Sigmoid colon (tissue), 7 donors: ENCODE results near the gene CTXN1. TPM values are rescaled to one million over a fixed set of nuclear protein-coding genes. Genes with fewer than 3 reads are reported as not detected.

ENCODE experiments used
- DNase-seq: peaks from one replicate; pipeline ENCODE4 v3.0.0-alpha.2; 2019
- H3K27ac ChIP-seq, 4 donors: fragments of 200-600 bp; sonication (generic); one replicate each; pipeline ENCODE4 v1.5.1; 2016 to 2019; ENCODE audit warnings: mild to moderate bottlenecking in 1 of 4
- H3K27me3 ChIP-seq, 3 donors: fragments of 200-600 bp; sonication (generic); one replicate each; pipeline ENCODE4 v1.5.1; 2019; ENCODE audit warnings: mild to moderate bottlenecking in 1 of 3
- H3K36me3 ChIP-seq, 4 donors: fragments of 200-600 bp; sonication (generic); one replicate each; pipeline ENCODE4 v1.5.1; 2016 to 2019
- H3K4me1 ChIP-seq, 4 donors: fragments of 200-600 bp; sonication (generic); one replicate each; pipeline ENCODE4 v1.5.1; 2017 to 2019
- H3K4me3 ChIP-seq, 4 donors: fragments of 200-600 bp; sonication (generic); one replicate each; pipeline ENCODE4 v1.5.1; 2017 to 2019; ENCODE audit warnings: mild to moderate bottlenecking in 2 of 4, moderate library complexity in 1 of 4
- H3K9me3 ChIP-seq, 4 donors: fragments of 200-600 bp in 3 of 4; sonication (generic) in 3 of 4; one replicate each; pipeline versions ENCODE4 v1.5.1 to v1.6.1; 2013 to 2019
- CTCF ChIP-seq, 4 experiments: fragments of 450-650 bp in 3 of 4; fragments of 200-600 bp in 1 of 4; IDR thresholded peaks; one replicate each; pipeline ENCODE4 v1.5.1; 2016 to 2019; ENCODE audit warnings: antibody characterized with exemption in 4 of 4, mild to moderate bottlenecking in 3 of 4, moderate library complexity in 2 of 4
- EP300 ChIP-seq, 4 donors: sonication (generic); formaldehyde crosslinking; IDR thresholded peaks; one replicate each; pipeline ENCODE4 v1.6.1; 2017; ENCODE audit warnings: antibody characterized with exemption in 4 of 4
- POLR2A ChIP-seq, 2 donors: fragments of 450-650 bp; IDR thresholded peaks; one replicate each; pipeline ENCODE4 v1.6.1; 2016; ENCODE audit warnings: antibody characterized with exemption in 2 of 2, mild to moderate bottlenecking in 2 of 2, moderate library complexity in 2 of 2
- POLR2AphosphoS5 ChIP-seq, 4 donors: sonication (generic); formaldehyde crosslinking; IDR thresholded peaks; one replicate each; pipeline ENCODE4 v1.6.1; 2017; ENCODE audit warnings: antibody characterized with exemption in 4 of 4
- WGBS, 2 donors: extraction: QIAGEN DNeasy Blood & Tissue Kit; methylation state at CpG; one replicate each; pipeline ENCODE4 v1.1.7; 2013; 5-methylcytosine and 5-hydroxymethylcytosine counted together
- intact Hi-C: fragments of 100-400 bp; cut with DNase I; formaldehyde crosslinking; loops from one replicate; pipeline ENCODE4 v1.15.1; 2023
- polyA plus RNA-seq, 3 donors: library from polyadenylated mRNA; stranded (reverse); fragments of 200-250 nt; gene quantifications; one replicate each; pipeline ENCODE4 v1.2.3, GENCODE V29; 2013
- total RNA-seq, 4 donors: library from RNA; depleted of rRNA; stranded (reverse); fragments of >200 nt; gene quantifications; one replicate each; pipeline ENCODE4 v1.1.0, GENCODE V29; 2016
- donor health status: healthy with polysubstance abuse.
- donor health status: Bipolar disorder and iron deficiency.
- donor health status: healthy.

CTXN1 gene
- total and polyA plus RNA-seq, 7 donors, result 0.60 to 92.2 (median 25.3) TPM

- peaks cover 0 to 47% (median 44%) of the 10 kb centered on the region in 4 donors for H3K4me1 ChIP-seq
- no peaks in the 10 kb centered on the region for H3K27me3 ChIP-seq
- no peak for DNase-seq
- intact Hi-C loops, result no loop called here
- no peaks in the 10 kb centered on the region for H3K9me3 ChIP-seq
- no peak overlapping the region for H3K27ac ChIP-seq
- H3K36me3 ChIP-seq, result peaks cover 25 to 55% (median 38%) of the 10 kb centered on the region in 4 donors
- 94 to 96% methylated on average over 19 of the region's 19 CpGs for WGBS, 2 donors
- TF ChIP-seq POLR2AphosphoS5 (IDR thresholded peaks at IDR 0.05) (no peak), POLR2A (IDR thresholded peaks at IDR 0.05) (no peak), CTCF (IDR thresholded peaks at IDR 0.05) (no peak), EP300 (IDR thresholded peaks at IDR 0.05) (no peak)
- H3K4me3 ChIP-seq, result no peak overlapping the region
These were observed 18.8 kb downstream of the CTXN1 start for GRCh38 chr19:7907122-7907521.

DNA sequence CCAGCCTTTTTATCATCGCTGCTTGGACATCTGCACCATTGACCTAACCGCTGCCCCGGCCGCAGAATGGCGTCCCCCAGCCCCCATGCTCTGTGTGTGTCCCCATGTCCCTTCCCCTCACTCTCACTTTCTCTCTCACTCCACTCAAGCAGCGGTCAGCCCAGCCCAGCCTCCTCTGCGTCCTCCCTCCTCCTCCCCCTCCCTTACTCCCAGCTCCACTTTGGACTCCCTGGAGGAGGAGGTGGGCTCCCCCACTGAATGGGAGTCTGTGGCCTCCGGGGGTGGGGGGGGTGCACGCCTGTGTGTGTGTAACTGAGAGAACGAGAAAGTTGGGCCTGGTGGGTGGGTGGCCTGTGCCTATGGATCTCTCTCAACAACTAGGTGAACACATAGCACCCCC lies 20.1 kb downstream of the CTXN1 start:
- intact Hi-C loops, result loop anchor here (2.0 kb wide), 1 partner anchor 15 kb away; the partner anchor contains the start of gene SNAPC2
- no peak for TF ChIP-seq EP300 (IDR thresholded peaks at IDR 0.05)
- TF ChIP-seq POLR2A (IDR thresholded peaks at IDR 0.05), result no peak
- TF ChIP-seq POLR2AphosphoS5 (IDR thresholded peaks at IDR 0.05), result no peak
- TF ChIP-seq CTCF (IDR thresholded peaks at IDR 0.05), result no peak
- H3K36me3 ChIP-seq, result peaks cover 12 to 42% (median 25%) of the 10 kb centered on the region in 4 donors

GRCh38 chr19:7905268-7905667 lies 20.7 kb downstream of the CTXN1 start:
- DNase-seq, result no peak
- H3K4me1 ChIP-seq, result peaks cover 0 to 47% (median 44%) of the 10 kb centered on the region in 4 donors
- intact Hi-C loops, result loop anchor here (2.0 kb wide), 1 partner anchor 16 kb away; the partner anchor contains the start of gene SNAPC2
- H3K27ac ChIP-seq, result no peak overlapping the region
- H3K36me3 ChIP-seq, result peaks cover 6 to 36% (median 19%) of the 10 kb centered on the region in 4 donors
- no peaks in the 10 kb centered on the region for H3K27me3 ChIP-seq
- peak overlapping the region in 2 of 4 donors; percentile 96 to 99 for H3K4me3 ChIP-seq
- WGBS, 2 donors, result 71 to 84% methylated on average over 10 of the region's 10 CpGs
- TF ChIP-seq POLR2A (IDR thresholded peaks at IDR 0.05), result no peak
- no peak for TF ChIP-seq POLR2AphosphoS5 (IDR thresholded peaks at IDR 0.05)
- TF ChIP-seq CTCF (IDR thresholded peaks at IDR 0.05), result no peak
- no peak for TF ChIP-seq EP300 (IDR thresholded peaks at IDR 0.05)
- no peaks in the 10 kb centered on the region for H3K9me3 ChIP-seq

More for the DNA sequence above, 20.1 kb downstream of the CTXN1 start:
- no peak overlapping the region for H3K4me3 ChIP-seq
- WGBS, 2 donors, result 87 to 92% methylated on average over 10 of the region's 10 CpGs
- H3K27me3 ChIP-seq, result no peaks in the 10 kb centered on the region
- H3K27ac ChIP-seq, result no peak overlapping the region
- H3K4me1 ChIP-seq, result peaks cover 0 to 47% (median 44%) of the 10 kb centered on the region in 4 donors
- H3K9me3 ChIP-seq, result no peaks in the 10 kb centered on the region
- DNase-seq, result no peak

DNA sequence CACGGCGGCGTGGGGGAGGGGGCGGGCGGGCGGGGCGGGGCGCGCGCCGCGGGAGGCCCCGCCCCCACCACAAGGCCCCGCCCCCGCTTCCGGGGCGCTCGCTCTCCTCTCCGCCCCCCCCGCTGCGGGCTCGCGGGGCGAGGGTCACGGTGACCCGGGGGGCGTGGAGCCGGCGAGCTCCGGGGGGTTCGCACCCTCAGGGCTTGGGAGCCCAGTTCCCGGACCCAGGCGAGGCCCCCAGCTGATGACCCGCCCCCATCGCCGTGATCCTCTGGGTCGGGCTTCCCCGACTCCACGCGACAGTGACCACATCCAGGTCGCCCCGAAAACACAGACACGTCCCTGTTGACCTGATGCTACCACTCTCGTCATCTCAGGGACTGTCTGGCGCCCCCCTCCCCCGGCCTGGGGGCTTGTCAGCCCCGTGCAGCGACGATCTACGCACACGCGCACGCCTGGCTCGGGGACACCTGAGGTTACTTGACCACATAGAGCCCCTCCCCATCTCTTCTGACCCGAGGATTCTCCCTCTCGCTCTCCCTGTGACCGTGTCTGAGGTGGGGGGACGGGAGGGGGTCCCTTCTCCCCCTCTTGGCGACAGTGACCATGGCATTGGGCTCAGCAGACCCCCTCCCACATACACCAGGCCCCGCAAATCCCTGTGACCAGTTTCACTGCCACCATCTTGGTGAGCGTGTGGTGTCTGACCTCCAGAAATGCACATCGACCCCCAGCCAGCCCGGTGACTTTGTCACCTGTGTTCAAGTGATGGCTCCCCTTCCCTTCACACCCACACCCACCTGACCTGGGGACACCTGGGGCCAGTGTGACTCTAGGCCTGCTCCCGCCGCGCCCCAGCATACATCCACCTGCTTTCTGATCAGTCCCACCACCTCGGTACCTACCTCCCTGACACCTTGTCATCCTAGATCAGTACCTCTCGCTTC lies 21.6 kb downstream of the CTXN1 start:
- no peaks in the 10 kb centered on the region for H3K9me3 ChIP-seq
- H3K4me3 ChIP-seq, result peak overlapping the region; percentile 82 to 99 (median 95)
- TF ChIP-seq CTCF (IDR thresholded peaks at IDR 0.05) (no peak), POLR2AphosphoS5 (IDR thresholded peaks at IDR 0.05) (no peak), POLR2A (IDR thresholded peaks at IDR 0.05) (no peak), EP300 (IDR thresholded peaks at IDR 0.05) (no peak)
- DNase-seq, result peak; percentile 82
- intact Hi-C loops, result loop anchor here (2.0 to 5.0 kb wide), 2 partner anchors 16 to 37 kb away; partner anchors contain the start of gene SNAPC2
- H3K27ac ChIP-seq, result peak overlapping the region; percentile 86 to 91 (median 90)
- H3K4me1 ChIP-seq, result peaks cover 0 to 47% (median 44%) of the 10 kb centered on the region in 4 donors
- no peaks in the 10 kb centered on the region for H3K27me3 ChIP-seq
- peaks cover 0 to 27% (median 10%) of the 10 kb centered on the region in 4 donors for H3K36me3 ChIP-seq
- WGBS, 2 donors, result 4 to 11% methylated on average over 67 to 68 of the region's 68 CpGs
